GM12875 (cell line): ENCODE measurements around the gene RPTN.

Experiments used
- H3K4me3 ChIP-seq: one replicate; pipeline ENCODE4 v1.5.1; 2011; ENCODE audit warnings: low read depth, low read length, control low read depth
- TF ChIP-seq, protein P1 (sequence below): IDR thresholded peaks from 2 replicates; pipeline ENCODE4 v1.5.1; 2011; ENCODE audit warnings: low read depth, mild to moderate bottlenecking, control low read depth, inconsistent platforms, low read length, moderate library complexity, borderline replicate concordance; ENCODE audit not compliant: insufficient read depth

RPTN gene

DNA sequence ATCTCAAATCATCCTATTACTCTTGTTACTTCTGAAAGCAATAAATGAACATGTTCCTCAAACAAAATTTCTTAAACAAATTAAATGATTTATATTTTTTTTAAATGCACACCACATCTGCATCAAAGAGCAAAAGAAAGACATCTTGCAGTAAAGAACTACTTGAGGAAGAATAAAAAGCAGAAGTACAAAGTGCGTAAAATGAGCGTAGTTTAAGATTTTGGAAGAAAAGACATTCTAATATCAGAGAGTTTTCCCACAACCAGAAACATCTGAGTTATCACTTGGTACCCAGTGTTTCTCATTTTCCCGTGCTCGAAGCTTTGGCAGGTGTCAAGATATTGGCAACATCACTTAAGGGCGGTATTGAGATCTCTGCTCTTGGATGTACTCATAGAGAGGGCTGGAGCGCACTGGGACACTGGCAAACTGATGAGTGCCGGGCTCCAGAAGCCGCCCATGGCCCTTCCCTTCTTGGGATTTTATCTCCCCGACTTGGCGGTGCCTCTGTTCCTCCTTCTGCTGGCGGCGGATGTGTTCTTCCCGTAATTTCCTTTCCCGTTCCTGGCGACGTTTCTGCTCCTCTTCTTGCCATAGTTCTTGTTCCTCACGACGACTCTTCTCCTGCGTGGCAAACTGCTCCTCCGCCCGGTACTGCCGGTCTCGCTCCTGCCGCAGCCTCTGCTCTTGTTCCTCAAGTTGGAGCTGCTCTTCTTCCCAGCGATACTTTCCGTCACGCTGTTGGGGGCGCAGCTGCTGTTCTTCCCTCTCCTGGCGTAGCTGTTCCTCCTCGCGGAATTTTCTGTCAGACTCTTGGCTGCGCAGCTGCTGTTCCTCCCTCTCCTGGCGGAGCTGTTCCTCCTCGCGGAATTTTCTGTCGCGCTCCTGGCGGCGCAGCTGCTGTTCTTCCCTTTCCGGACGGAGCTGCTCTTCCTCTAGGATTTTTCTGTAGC lies 51.7 kb downstream of the RPTN start:
- H3K4me3 ChIP-seq, result no peak overlapping the region
- TF ChIP-seq, protein P1, sequence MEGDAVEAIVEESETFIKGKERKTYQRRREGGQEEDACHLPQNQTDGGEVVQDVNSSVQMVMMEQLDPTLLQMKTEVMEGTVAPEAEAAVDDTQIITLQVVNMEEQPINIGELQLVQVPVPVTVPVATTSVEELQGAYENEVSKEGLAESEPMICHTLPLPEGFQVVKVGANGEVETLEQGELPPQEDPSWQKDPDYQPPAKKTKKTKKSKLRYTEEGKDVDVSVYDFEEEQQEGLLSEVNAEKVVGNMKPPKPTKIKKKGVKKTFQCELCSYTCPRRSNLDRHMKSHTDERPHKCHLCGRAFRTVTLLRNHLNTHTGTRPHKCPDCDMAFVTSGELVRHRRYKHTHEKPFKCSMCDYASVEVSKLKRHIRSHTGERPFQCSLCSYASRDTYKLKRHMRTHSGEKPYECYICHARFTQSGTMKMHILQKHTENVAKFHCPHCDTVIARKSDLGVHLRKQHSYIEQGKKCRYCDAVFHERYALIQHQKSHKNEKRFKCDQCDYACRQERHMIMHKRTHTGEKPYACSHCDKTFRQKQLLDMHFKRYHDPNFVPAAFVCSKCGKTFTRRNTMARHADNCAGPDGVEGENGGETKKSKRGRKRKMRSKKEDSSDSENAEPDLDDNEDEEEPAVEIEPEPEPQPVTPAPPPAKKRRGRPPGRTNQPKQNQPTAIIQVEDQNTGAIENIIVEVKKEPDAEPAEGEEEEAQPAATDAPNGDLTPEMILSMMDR, result no peak

DNA sequence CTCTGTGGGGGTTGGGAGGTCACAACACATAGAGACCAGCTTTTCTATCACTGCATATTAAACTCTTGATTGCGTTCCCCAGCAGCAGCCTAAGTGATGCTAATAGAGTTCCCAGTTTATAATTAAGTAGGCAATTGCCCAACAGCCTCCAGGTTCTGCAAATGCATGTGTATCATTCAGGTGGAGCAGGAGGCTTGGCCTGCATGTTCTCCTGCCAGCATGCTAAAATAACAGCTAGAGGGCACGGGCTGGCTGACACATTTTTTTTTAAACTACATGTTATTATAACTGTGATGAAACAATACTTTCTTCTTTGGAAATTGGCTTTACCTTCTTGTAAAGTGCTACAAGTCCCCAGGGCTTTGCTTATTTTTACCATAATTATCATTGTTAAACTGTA lies 54.2 kb downstream of the RPTN start:
- H3K4me3 ChIP-seq, result no peak overlapping the region
- TF ChIP-seq, protein P1, result no peak
